B cell (primary cell): ENCODE measurements around the gene GRK3. TPM values are rescaled to one million over a fixed set of nuclear protein-coding genes. Genes with fewer than 3 reads are reported as not detected.
A peak's percentile ranks its signal among the peaks of the same experiment; 100 is the strongest.

Experiments
- ATAC-seq: fragments of 200-7000 bp; cut with Tn5 transposase; one replicate; pipeline ENCODE4 v1.10.0; 2021; ENCODE audit warnings: low read depth, mild to moderate bottlenecking, moderate number of reproducible peaks, moderate library complexity
- CTCF ChIA-PET: fragments of 350-600 bp; sonication (Branson Sonifier 250); formaldehyde crosslinking; loops from one replicate; lab custom pipeline; 2021; ENCODE audit warnings: antibody characterized with exemption, inconsistent platforms; lab: Charles Lee
- POLR2A ChIA-PET: fragments of 350-600 bp; sonication (Branson Sonifier 250); formaldehyde crosslinking; loops from one replicate; lab custom pipeline; 2021; ENCODE audit warnings: antibody characterized with exemption; lab: Charles Lee
- DNase-seq: peaks from one replicate; pipeline ENCODE4 v3.0.0; 2013
- H2AFZ ChIP-seq: 2 replicates; pipeline ENCODE4 v1.6.1; 2012; ENCODE audit warnings: mild to moderate bottlenecking, low read depth, low read length; ENCODE audit not compliant: insufficient read depth, poor library complexity, severe bottlenecking
- H3K27ac ChIP-seq, 2 donors: 1 replicate in 1 of 2; 2 replicates in 1 of 2; pipeline ENCODE4 v1.5.1; 2012 to 2013; ENCODE audit warnings: low read length in 2 of 2, mild to moderate bottlenecking in 2 of 2, moderate library complexity in 1 of 2
- H3K27me3 ChIP-seq, 4 experiments: fragments of 200-600 bp in 1 of 4; sonication (generic) in 1 of 4; replicated peaks in 1 of 4; 1 replicate in 2 of 4; 2 replicates in 2 of 4; pipeline versions ENCODE4 v1.6.1 to v1.7.0; 2013 to 2016; ENCODE audit warnings: low read length in 3 of 4, mild to moderate bottlenecking in 2 of 4, mixed read lengths in 1 of 4, moderate library complexity in 1 of 4; ENCODE audit not compliant: insufficient read depth in 4 of 4, control insufficient read depth in 3 of 4; ENCODE audit errors: control extremely low read depth in 1 of 4
- H3K36me3 ChIP-seq, 2 experiments: replicated peaks in 1 of 2; 1 replicate in 1 of 2; 2 replicates in 1 of 2; pipeline versions ENCODE4 v1.6.1 to v1.7.1; 2013; ENCODE audit warnings: low read length in 1 of 2; ENCODE audit not compliant: insufficient read depth in 2 of 2, control insufficient read depth in 1 of 2; ENCODE audit errors: control extremely low read depth in 1 of 2, extremely low read depth in 1 of 2
- H3K4me1 ChIP-seq, 2 donors: fragments of 200-600 bp in 1 of 2; sonication (generic) in 1 of 2; 1 replicate in 1 of 2; 2 replicates in 1 of 2; pipeline versions ENCODE4 v1.5.1 to v1.6.1; 2013 to 2017; ENCODE audit warnings: low read length in 2 of 2; ENCODE audit not compliant: control insufficient read depth in 2 of 2, insufficient read depth in 2 of 2
- H3K4me2 ChIP-seq: replicated peaks from 2 replicates; pipeline ENCODE3; 2012; ENCODE audit warnings: mild to moderate bottlenecking, low read depth, low read length; ENCODE audit not compliant: poor library complexity, severe bottlenecking
- H3K4me3 ChIP-seq, 5 experiments: fragments of 200-600 bp in 1 of 5; sonication (generic) in 1 of 5; 1 replicate in 3 of 5; 2 replicates in 2 of 5; pipeline versions ENCODE4 v1.5.1 to v1.7.0; 2011 to 2016; ENCODE audit warnings: low read length in 4 of 5, mild to moderate bottlenecking in 4 of 5, low read depth in 2 of 5, control low read depth in 1 of 5, moderate library complexity in 1 of 5; ENCODE audit not compliant: insufficient read depth in 1 of 5; ENCODE audit errors: control extremely low read depth in 1 of 5, extremely low read depth in 1 of 5
- H3K79me2 ChIP-seq: fragments of 200-600 bp; sonication (generic); one replicate; pipeline ENCODE4 v1.6.0; 2016; ENCODE audit warnings: low read length; ENCODE audit not compliant: control insufficient read depth, insufficient read depth
- H3K9ac ChIP-seq: fragments of 200-600 bp; sonication (generic); 2 replicates; pipeline ENCODE4 v1.6.1; 2017; ENCODE audit warnings: mild to moderate bottlenecking, low read length, moderate library complexity
- H3K9me3 ChIP-seq, 3 donors: one replicate each; pipeline versions ENCODE4 v1.6.1 to v1.7.1; 2013; ENCODE audit warnings: low read length in 2 of 3; ENCODE audit not compliant: control insufficient read depth in 2 of 3, insufficient read depth in 1 of 3; ENCODE audit errors: control extremely low read depth in 1 of 3
- H4K20me1 ChIP-seq: 2 replicates; pipeline ENCODE4 v1.6.0; 2012; ENCODE audit warnings: mild to moderate bottlenecking, low read length; ENCODE audit not compliant: insufficient read depth, control insufficient read depth, poor library complexity, severe bottlenecking
- H3K27ac Mint-ChIP-seq: one replicate; pipeline ENCODE4 v1.8.0; 2021; ENCODE audit warnings: mixed read lengths
- H3K27me3 Mint-ChIP-seq: one replicate; pipeline ENCODE4 v1.8.0; 2021; ENCODE audit warnings: mixed read lengths
- H3K4me1 Mint-ChIP-seq: one replicate; pipeline ENCODE4 v1.8.0; 2021; ENCODE audit warnings: mixed read lengths
- H3K4me3 Mint-ChIP-seq: one replicate; pipeline ENCODE4 v1.8.0; 2021; ENCODE audit warnings: mixed read lengths
- H3K9me3 Mint-ChIP-seq: one replicate; pipeline ENCODE4 v1.8.0; 2022; ENCODE audit warnings: mixed read lengths; ENCODE audit not compliant: insufficient read depth
- CTCF ChIP-seq: fragments of 200-600 bp; IDR thresholded peaks from one replicate; pipeline ENCODE4 v1.8.0; 2022; ENCODE audit warnings: antibody characterized with exemption, mild to moderate bottlenecking
- EZH2 ChIP-seq: IDR thresholded peaks from 2 replicates; pipeline ENCODE4 v1.6.1; 2012; ENCODE audit warnings: borderline replicate concordance, low read depth, mild to moderate bottlenecking, moderate library complexity, low read length; ENCODE audit not compliant: insufficient read depth, poor library complexity, severe bottlenecking
- WGBS: methylation state at CpG from one replicate; pipeline ENCODE4 v1.1.5; 2013; ENCODE audit warnings: missing lambda C conversion rate; ENCODE audit not compliant: insufficient coverage; 5-methylcytosine and 5-hydroxymethylcytosine counted together
- intact Hi-C: fragments of 100-400 bp; cut with micrococcal nuclease; formaldehyde crosslinking; loops from one replicate; pipeline ENCODE4 v1.10.0; 2022
- polyA plus RNA-seq: library from polyadenylated mRNA; depleted of rRNA; stranded (reverse); fragments of >200 nt; gene quantifications from 2 replicates; pipeline ENCODE4 v1.2.3, GENCODE V29; 2012
- total RNA-seq, 2 donors: library from RNA; stranded (reverse); fragments of 120-200 nt in 1 of 2; gene quantifications; 1 replicate in 1 of 2; 2 replicates in 1 of 2; pipeline versions ENCODE4 v1.2.3 to v1.2.4, GENCODE V29; 2013 to 2022

Gene GRK3
- total and polyA plus RNA-seq, 2 donors (not counting 1 experiment from before 2014, with no cell fraction given): 17.6 to 61.0 TPM

- no peak overlapping the region for H3K27ac ChIP-seq
- no peaks in the 10 kb centered on the region for H3K27me3 ChIP-seq
- H3K36me3 ChIP-seq: peaks cover 0 to 28% of the 10 kb centered on the region in 2 experiments
- peaks cover 98% of the 10 kb centered on the region for H3K79me2 ChIP-seq
- ChIA-PET POLR2A (no interaction called here), CTCF (no interaction called here)
- no peak overlapping the region for H3K27ac Mint-ChIP-seq
- H3K9me3 ChIP-seq: no peaks in the 10 kb centered on the region
- peaks cover 6 to 19% of the 10 kb centered on the region in 2 donors for H3K4me1 ChIP-seq
- H2AFZ ChIP-seq: no peak overlapping the region
- peaks cover 57% of the 10 kb centered on the region for H4K20me1 ChIP-seq
- ATAC-seq (no peak), DNase-seq (no peak)
- H3K4me3 Mint-ChIP-seq: no peak overlapping the region
- no peak overlapping the region for H3K9ac ChIP-seq
- intact Hi-C loops: no loop called here
- 100% methylated on average over 2 of the region's 4 CpGs for WGBS
- H3K9me3 Mint-ChIP-seq: no peaks in the 10 kb centered on the region
- peaks cover 42% of the 10 kb centered on the region for H3K4me1 Mint-ChIP-seq
- H3K27me3 Mint-ChIP-seq: no peaks in the 10 kb centered on the region
- TF ChIP-seq EZH2: no peak
- TF ChIP-seq CTCF: no peak
- H3K4me3 ChIP-seq: no peak overlapping the region
- H3K4me2 ChIP-seq: no peak overlapping the region
Observed at GRCh38 chr22:25663654-25664053, 99.2 kb downstream of the GRK3 start.

GRCh38 chr22:25666308-25666707 is 101.8 kb downstream of the GRK3 start:
- no peak overlapping the region for H3K4me3 Mint-ChIP-seq
- H4K20me1 ChIP-seq: peaks cover 36% of the 10 kb centered on the region
- ChIA-PET CTCF (interaction anchor here (0.9 to 3.4 kb wide), 5 partner anchors 12 to 204 kb away, joined by 3 to 19 read pairs (median 4); no protein-coding TSS in a partner anchor), POLR2A (no interaction called here)
- H3K36me3 ChIP-seq: peaks cover 0 to 40% of the 10 kb centered on the region in 2 experiments
- H3K27ac ChIP-seq: no peak overlapping the region
- H3K79me2 ChIP-seq: peaks cover 89% of the 10 kb centered on the region
- H3K9me3 ChIP-seq: no peaks in the 10 kb centered on the region
- no peak overlapping the region for H3K4me2 ChIP-seq
- H3K27ac Mint-ChIP-seq: peak overlapping the region; percentile 67
- H3K9me3 Mint-ChIP-seq: no peaks in the 10 kb centered on the region
- H2AFZ ChIP-seq: no peak overlapping the region
- intact Hi-C loops: no loop called here
- DNase-seq (no peak), ATAC-seq (no peak)
- no peak overlapping the region for H3K9ac ChIP-seq
- no peaks in the 10 kb centered on the region for H3K27me3 Mint-ChIP-seq
- H3K4me1 ChIP-seq: peaks cover 5 to 6% of the 10 kb centered on the region in 2 donors
- H3K4me1 Mint-ChIP-seq: peaks cover 20% of the 10 kb centered on the region
- H3K4me3 ChIP-seq: no peak overlapping the region
- 38% methylated on average over 1 of the region's 8 CpGs for WGBS
- TF ChIP-seq EZH2: no peak
- no peak for TF ChIP-seq CTCF
- H3K27me3 ChIP-seq: no peaks in the 10 kb centered on the region
